Endothelial cell (in vitro differentiated cells): ENCODE results near the gene BACE2. TPM values are rescaled to one million over a fixed set of nuclear protein-coding genes. Genes with fewer than 3 reads are reported as not detected.
A peak's percentile ranks its signal among the peaks of the same experiment; 100 is the strongest.

Source experiments
- DNase-seq: peaks from one replicate; pipeline ENCODE4 v3.0.0; 2021; ENCODE audit warnings: low spot score
- H3K27ac Mint-ChIP-seq: one replicate; pipeline ENCODE4 v1.8.0; 2021; ENCODE audit warnings: mixed read lengths, inconsistent platforms; ENCODE audit not compliant: unreplicated experiment
- H3K27me3 Mint-ChIP-seq: one replicate; pipeline ENCODE4 v1.8.0; 2021; ENCODE audit warnings: mild to moderate bottlenecking, moderate library complexity, mixed read lengths, inconsistent platforms; ENCODE audit not compliant: unreplicated experiment
- H3K36me3 Mint-ChIP-seq: one replicate; pipeline ENCODE4 v1.8.0; 2021; ENCODE audit warnings: mild to moderate bottlenecking, low read depth, mixed read lengths, inconsistent platforms; ENCODE audit not compliant: unreplicated experiment
- H3K4me1 Mint-ChIP-seq: one replicate; pipeline ENCODE4 v1.8.0; 2021; ENCODE audit warnings: mild to moderate bottlenecking, mixed read lengths, inconsistent platforms; ENCODE audit not compliant: unreplicated experiment
- H3K4me3 Mint-ChIP-seq: one replicate; pipeline ENCODE4 v1.8.0; 2021; ENCODE audit warnings: mild to moderate bottlenecking, mixed read lengths, inconsistent platforms; ENCODE audit not compliant: unreplicated experiment
- H3K9me3 Mint-ChIP-seq: one replicate; pipeline ENCODE4 v1.8.0; 2021; ENCODE audit warnings: mixed read lengths, inconsistent platforms; ENCODE audit not compliant: unreplicated experiment
- CTCF ChIP-seq: fragments of 200-600 bp; sonication (generic); IDR thresholded peaks from one replicate; pipeline ENCODE4 v1.5.0; 2021; ENCODE audit warnings: antibody characterized with exemption; ENCODE audit not compliant: unreplicated experiment
- total RNA-seq: library from RNA; stranded (reverse); fragmentation: NEBNext Ultra II Directional; extraction: Animal tissue kit (Norgen Biotek cat#: 25700); gene quantifications from one replicate; pipeline ENCODE4 v1.2.1, GENCODE V29; 2021; ENCODE audit not compliant: unreplicated experiment

The BACE2 gene
- total RNA-seq, 1 donor from 2014 or later: 151 TPM

GRCh38 chr21:41136286-41136685 lies 31.7 kb upstream of the BACE2 start:
- TF ChIP-seq CTCF: no peak
- Mint-ChIP-seq H3K27ac (no peak overlapping the region), H3K27me3 (peaks cover 15% of the 10 kb centered on the region), H3K4me1 (peaks cover 8% of the 10 kb centered on the region), H3K36me3 (peaks cover 10% of the 10 kb centered on the region), H3K9me3 (peaks cover 7% of the 10 kb centered on the region), H3K4me3 (no peak overlapping the region)
- no peak for DNase-seq

- Mint-ChIP-seq H3K27ac (no peak overlapping the region), H3K9me3 (peaks cover 7% of the 10 kb centered on the region), H3K4me3 (peak overlapping the region; percentile 70), H3K27me3 (peaks cover 18% of the 10 kb centered on the region), H3K4me1 (peaks cover 14% of the 10 kb centered on the region), H3K36me3 (peaks cover 10% of the 10 kb centered on the region)
- no peak for TF ChIP-seq CTCF
- DNase-seq: no peak
Measured at GRCh38 chr21:41137401-41137800, 30.6 kb upstream of the BACE2 start.

GRCh38 chr21:41137889-41138288 lies 30.1 kb upstream of the BACE2 start:
- Mint-ChIP-seq H3K9me3 (peaks cover 7% of the 10 kb centered on the region), H3K4me1 (peaks cover 14% of the 10 kb centered on the region), H3K27ac (no peak overlapping the region), H3K4me3 (peak overlapping the region; percentile 70), H3K36me3 (peaks cover 10% of the 10 kb centered on the region), H3K27me3 (peaks cover 18% of the 10 kb centered on the region)
- no peak for DNase-seq
- no peak for TF ChIP-seq CTCF

GRCh38 chr21:41138711-41139110 lies 29.2 kb upstream of the BACE2 start:
- peaks cover 10% of the 10 kb centered on the region for H3K36me3 Mint-ChIP-seq
- no peak for TF ChIP-seq CTCF
- no peak overlapping the region for H3K4me3 Mint-ChIP-seq
- peaks cover 14% of the 10 kb centered on the region for H3K4me1 Mint-ChIP-seq
- H3K27ac Mint-ChIP-seq: no peak overlapping the region
- DNase-seq: no peak
- peaks cover 18% of the 10 kb centered on the region for H3K27me3 Mint-ChIP-seq
- H3K9me3 Mint-ChIP-seq: peaks cover 7% of the 10 kb centered on the region

GRCh38 chr21:41139275-41139674 lies 28.7 kb upstream of the BACE2 start:
- no peak for DNase-seq
- no peak for TF ChIP-seq CTCF
- peaks cover 7% of the 10 kb centered on the region for H3K9me3 Mint-ChIP-seq
- H3K4me1 Mint-ChIP-seq: peaks cover 16% of the 10 kb centered on the region
- H3K4me3 Mint-ChIP-seq: no peak overlapping the region
- peaks cover 10% of the 10 kb centered on the region for H3K36me3 Mint-ChIP-seq
- peaks cover 18% of the 10 kb centered on the region for H3K27me3 Mint-ChIP-seq
- no peak overlapping the region for H3K27ac Mint-ChIP-seq
